ENCODE data around the gene OR10D3. TPM values are rescaled to one million over a fixed set of nuclear protein-coding genes. Genes with fewer than 3 reads are reported as not detected.
"Not testable (repeated sequence)": the region's sequence is repeated elsewhere in the genome, so short reads cannot be mapped to it uniquely, and the experiment has no call there.

The OR10D3 gene
- total and polyA plus RNA-seq, 2 experiments from 2014 or later = 0.03 TPM; not detected in 1

DNA sequence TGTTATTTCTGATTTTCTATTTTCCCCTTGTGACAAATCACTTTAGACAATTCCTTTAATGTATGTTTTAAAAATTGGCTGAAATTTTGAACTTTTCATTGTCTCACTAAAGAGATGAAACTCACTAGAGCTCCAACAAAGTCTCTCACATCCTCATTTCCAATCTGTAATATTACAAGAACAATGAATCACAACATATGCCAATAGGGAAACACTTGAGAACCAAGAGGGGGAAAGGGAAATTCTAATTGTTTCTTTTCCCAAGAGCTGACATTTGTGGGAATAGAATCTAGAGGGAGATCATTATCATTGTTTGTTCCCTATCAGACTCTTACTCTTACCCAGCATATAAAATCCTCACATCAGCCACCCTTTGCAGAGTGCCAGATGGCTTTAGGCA lies 28.2 kb downstream of the OR10D3 start:
- Histone ChIP-seq H3K4me1 (ENCODE audit: insufficient read depth) (no peaks in the 10 kb centered on the region), H2AFZ (no peak overlapping the region), H3K36me3 (replicated peaks; ENCODE audit: insufficient read depth, low read depth) (no peaks in the 10 kb centered on the region), H3K27me3 (no peaks in the 10 kb centered on the region), H3K4me2 (no peak overlapping the region), H3K9me2 (replicated peaks; ENCODE audit: insufficient read depth) (no peaks in the 10 kb centered on the region), H3K79me2 (no peaks in the 10 kb centered on the region), H3K9me3 (ENCODE audit: low read depth) (no peaks in the 10 kb centered on the region), H3K4me3 (no peak overlapping the region), H3K27ac (no peak overlapping the region), H4K20me1 (ENCODE audit: insufficient read depth, poor library complexity, severe bottlenecking) (no peaks in the 10 kb centered on the region)
- DNase-seq (ENCODE audit: low spot score) = no peak
- no peak for TF ChIP-seq EZH2 (IDR thresholded peaks at IDR 0.05; ENCODE audit: borderline replicate concordance)

DNA sequence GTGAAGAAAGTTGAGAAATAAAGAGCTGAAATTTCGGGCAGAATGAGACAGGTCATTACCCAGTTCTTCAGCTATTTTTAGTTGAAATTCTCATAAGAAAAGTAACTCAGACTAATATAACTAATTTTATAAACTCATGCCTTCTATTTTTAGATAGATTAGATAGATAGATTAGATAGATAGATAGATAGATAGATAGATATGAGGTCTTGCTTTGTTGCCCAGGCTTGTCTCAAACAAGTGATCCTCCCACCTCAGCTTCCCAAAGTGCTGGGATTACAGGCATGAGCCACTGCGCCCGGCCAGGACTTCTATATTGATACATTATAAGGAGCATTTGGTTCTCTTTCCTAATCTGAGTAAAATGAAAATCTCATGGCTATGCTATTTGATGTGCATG lies 30.9 kb downstream of the OR10D3 start:
- Histone ChIP-seq H3K9me3 (ENCODE audit: low read depth) (no peaks in the 10 kb centered on the region), H3K27ac (no peak overlapping the region), H2AFZ (no peak overlapping the region), H4K20me1 (ENCODE audit: insufficient read depth, poor library complexity, severe bottlenecking) (no peaks in the 10 kb centered on the region), H3K36me3 (replicated peaks; ENCODE audit: insufficient read depth, low read depth) (no peaks in the 10 kb centered on the region), H3K4me2 (no peak overlapping the region), H3K9me2 (replicated peaks; ENCODE audit: insufficient read depth) (no peaks in the 10 kb centered on the region), H3K79me2 (no peaks in the 10 kb centered on the region), H3K27me3 (no peaks in the 10 kb centered on the region), H3K4me3 (no peak overlapping the region), H3K4me1 (ENCODE audit: insufficient read depth) (no peaks in the 10 kb centered on the region)
- whole genome bisulfite sequencing (ENCODE audit: low lambda C conversion rate, missing lambda C conversion rate) = 84% methylated on average over 3 of the region's 3 CpGs
- TF ChIP-seq EZH2phosphoT487 (IDR thresholded peaks at IDR 0.05; ENCODE audit: low read depth, severe bottlenecking, unreplicated experiment) (no peak), EZH2 (IDR thresholded peaks at IDR 0.05; ENCODE audit: borderline replicate concordance) (no peak)
- DNase-seq (ENCODE audit: low spot score) = no peak

DNA sequence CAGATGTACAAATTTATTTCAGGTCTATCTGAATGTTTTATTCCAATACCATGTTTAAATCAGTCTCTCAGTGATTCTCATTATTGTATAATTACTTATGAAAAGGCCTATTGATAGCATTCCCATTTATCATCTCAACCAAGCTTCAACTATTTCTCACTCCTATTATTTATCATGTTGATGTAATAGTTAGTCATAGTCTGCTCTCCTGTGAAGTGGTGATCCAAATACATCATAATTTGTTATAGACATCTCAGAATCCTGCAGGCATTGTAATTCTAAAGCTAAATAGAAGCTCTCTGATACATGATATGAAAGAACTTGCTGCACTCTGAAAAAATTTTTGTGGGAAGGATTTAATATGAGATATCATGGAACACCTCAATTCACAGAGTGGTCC lies 36.0 kb downstream of the OR10D3 start:
- Histone ChIP-seq H4K20me1 (ENCODE audit: insufficient read depth, poor library complexity, severe bottlenecking) (no peaks in the 10 kb centered on the region), H3K4me1 (ENCODE audit: insufficient read depth) (no peaks in the 10 kb centered on the region), H3K27me3 (no peaks in the 10 kb centered on the region), H3K36me3 (replicated peaks; ENCODE audit: insufficient read depth, low read depth) (no peaks in the 10 kb centered on the region), H3K4me3 (no peak overlapping the region), H3K9me3 (ENCODE audit: low read depth) (no peaks in the 10 kb centered on the region), H3K9me2 (replicated peaks; ENCODE audit: insufficient read depth) (no peaks in the 10 kb centered on the region), H3K27ac (no peak overlapping the region), H2AFZ (no peak overlapping the region), H3K79me2 (no peaks in the 10 kb centered on the region), H3K4me2 (no peak overlapping the region)
- DNase-seq (ENCODE audit: low spot score) = no peak
- TF ChIP-seq, protein P1, sequence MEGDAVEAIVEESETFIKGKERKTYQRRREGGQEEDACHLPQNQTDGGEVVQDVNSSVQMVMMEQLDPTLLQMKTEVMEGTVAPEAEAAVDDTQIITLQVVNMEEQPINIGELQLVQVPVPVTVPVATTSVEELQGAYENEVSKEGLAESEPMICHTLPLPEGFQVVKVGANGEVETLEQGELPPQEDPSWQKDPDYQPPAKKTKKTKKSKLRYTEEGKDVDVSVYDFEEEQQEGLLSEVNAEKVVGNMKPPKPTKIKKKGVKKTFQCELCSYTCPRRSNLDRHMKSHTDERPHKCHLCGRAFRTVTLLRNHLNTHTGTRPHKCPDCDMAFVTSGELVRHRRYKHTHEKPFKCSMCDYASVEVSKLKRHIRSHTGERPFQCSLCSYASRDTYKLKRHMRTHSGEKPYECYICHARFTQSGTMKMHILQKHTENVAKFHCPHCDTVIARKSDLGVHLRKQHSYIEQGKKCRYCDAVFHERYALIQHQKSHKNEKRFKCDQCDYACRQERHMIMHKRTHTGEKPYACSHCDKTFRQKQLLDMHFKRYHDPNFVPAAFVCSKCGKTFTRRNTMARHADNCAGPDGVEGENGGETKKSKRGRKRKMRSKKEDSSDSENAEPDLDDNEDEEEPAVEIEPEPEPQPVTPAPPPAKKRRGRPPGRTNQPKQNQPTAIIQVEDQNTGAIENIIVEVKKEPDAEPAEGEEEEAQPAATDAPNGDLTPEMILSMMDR (IDR thresholded peaks at IDR 0.05; ENCODE audit: poor library complexity) = no peak
- TF ChIP-seq EZH2phosphoT487 (IDR thresholded peaks at IDR 0.05; ENCODE audit: low read depth, severe bottlenecking, unreplicated experiment) (no peak), EZH2 (IDR thresholded peaks at IDR 0.05; ENCODE audit: borderline replicate concordance) (no peak)

DNA sequence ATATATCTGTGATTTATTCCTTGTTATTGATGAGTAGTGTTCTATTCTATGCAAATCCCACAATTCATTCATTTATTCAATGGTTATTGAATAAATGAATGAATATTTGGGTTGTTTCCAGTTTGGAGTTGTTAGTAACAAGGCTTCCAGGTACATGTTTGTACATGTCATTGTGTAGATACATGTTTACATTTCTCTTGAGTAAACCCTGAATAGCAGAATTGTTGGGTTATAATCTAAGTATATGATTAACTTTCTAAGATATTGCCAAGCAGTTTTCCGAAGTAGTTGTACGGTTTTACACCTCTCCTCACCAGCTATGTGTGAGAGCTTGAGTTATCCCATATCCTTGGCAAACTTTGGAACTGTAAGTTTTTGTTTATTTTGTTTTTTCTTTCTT lies 39.3 kb downstream of the OR10D3 start:
- no peaks in the 10 kb centered on the region for H3K27me3 ChIP-seq
- H4K20me1 ChIP-seq (ENCODE audit: insufficient read depth, poor library complexity, severe bottlenecking) = no peaks in the 10 kb centered on the region
- DNase-seq (ENCODE audit: low spot score) = no peak
- H3K4me2 ChIP-seq = no peak overlapping the region
- TF ChIP-seq, protein P1 (IDR thresholded peaks at IDR 0.05; ENCODE audit: poor library complexity) = no peak
- no peak for TF ChIP-seq EZH2phosphoT487 (IDR thresholded peaks at IDR 0.05; ENCODE audit: low read depth, severe bottlenecking, unreplicated experiment)
- TF ChIP-seq EZH2 (IDR thresholded peaks at IDR 0.05; ENCODE audit: borderline replicate concordance) = no peak
- H3K9me3 ChIP-seq (ENCODE audit: low read depth) = no peaks in the 10 kb centered on the region
- H3K4me1 ChIP-seq (ENCODE audit: insufficient read depth) = no peaks in the 10 kb centered on the region
- H3K27ac ChIP-seq = no peak overlapping the region
- H3K79me2 ChIP-seq = no peaks in the 10 kb centered on the region
- WGBS (ENCODE audit: low lambda C conversion rate, missing lambda C conversion rate) = 55% methylated on average over 2 of the region's 2 CpGs
- no peaks in the 10 kb centered on the region for H3K36me3 ChIP-seq (replicated peaks; ENCODE audit: insufficient read depth, low read depth)
- no peak overlapping the region for H3K4me3 ChIP-seq
- H3K9me2 ChIP-seq (replicated peaks; ENCODE audit: insufficient read depth) = no peaks in the 10 kb centered on the region
- no peak overlapping the region for H2AFZ ChIP-seq

DNA sequence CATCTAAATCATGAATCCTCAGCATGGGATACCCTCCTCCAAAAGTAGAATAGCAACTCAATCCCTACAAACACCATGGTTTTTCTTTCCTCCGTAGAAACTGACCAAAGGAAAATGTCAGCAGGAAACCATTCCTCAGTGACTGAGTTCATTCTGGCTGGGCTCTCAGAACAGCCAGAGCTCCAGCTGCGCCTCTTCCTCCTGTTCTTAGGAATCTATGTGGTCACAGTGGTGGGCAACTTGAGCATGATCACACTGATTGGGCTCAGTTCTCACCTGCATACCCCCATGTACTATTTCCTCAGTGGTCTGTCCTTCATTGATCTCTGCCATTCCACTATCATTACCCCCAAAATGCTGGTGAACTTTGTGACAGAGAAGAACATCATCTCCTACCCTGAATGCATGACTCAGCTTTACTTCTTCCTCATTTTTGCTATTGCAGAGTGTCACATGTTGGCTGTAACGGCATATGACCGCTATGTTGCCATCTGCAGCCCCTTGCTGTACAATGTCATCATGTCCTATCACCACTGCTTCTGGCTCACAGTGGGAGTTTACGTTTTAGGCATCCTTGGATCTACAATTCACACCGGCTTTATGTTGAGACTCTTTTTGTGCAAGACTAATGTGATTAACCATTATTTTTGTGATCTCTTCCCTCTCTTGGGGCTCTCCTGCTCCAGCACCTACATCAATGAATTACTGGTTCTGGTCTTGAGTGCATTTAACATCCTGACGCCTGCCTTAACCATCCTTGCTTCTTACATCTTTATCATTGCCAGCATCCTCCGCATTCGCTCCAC lies 41.7 kb downstream of the OR10D3 start:
- not testable (repeated sequence) for H2AFZ ChIP-seq; H4K20me1 ChIP-seq (ENCODE audit: insufficient read depth, poor library complexity, severe bottlenecking); H3K27ac ChIP-seq; DNase-seq (ENCODE audit: low spot score); H3K36me3 ChIP-seq (replicated peaks; ENCODE audit: insufficient read depth, low read depth); H3K9me2 ChIP-seq (replicated peaks; ENCODE audit: insufficient read depth); H3K4me2 ChIP-seq; H3K27me3 ChIP-seq; H3K9me3 ChIP-seq (ENCODE audit: low read depth); H3K79me2 ChIP-seq; H3K4me1 ChIP-seq (ENCODE audit: insufficient read depth); H3K4me3 ChIP-seq
- 73% methylated on average over 9 of the region's 9 CpGs for WGBS (ENCODE audit: low lambda C conversion rate, missing lambda C conversion rate)
